ENCODE measurements around the gene ADGRD1.
"Not testable (repeated sequence)": the region's sequence is repeated elsewhere in the genome, so short reads cannot be mapped to it uniquely, and the experiment has no call there.

The ADGRD1 gene

DNA sequence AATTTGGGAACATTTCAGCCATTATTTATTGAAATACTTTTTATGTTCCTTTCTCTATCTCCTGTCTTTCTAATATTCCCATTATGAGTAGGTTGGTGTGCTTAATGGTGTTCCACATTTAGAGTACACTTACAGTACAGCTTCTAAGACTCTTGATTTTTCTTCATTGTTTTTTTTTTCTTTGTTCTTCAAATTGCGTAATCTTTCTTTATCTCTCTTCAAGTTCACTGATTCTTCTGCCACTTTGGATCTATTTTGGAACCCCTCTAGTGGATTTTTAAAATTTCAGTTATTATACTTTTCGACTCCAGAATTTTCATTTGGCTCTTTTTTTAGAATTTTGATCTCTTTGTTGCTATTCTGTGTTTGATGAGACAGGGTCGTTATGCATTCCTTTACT, 157.7 kb downstream of the ADGRD1 start:
- DNase-seq: no peak

- DNase-seq: no peak
These were observed 158.3 kb downstream of the ADGRD1 start for GRCh38 chr12:131112021-131112420.

GRCh38 chr12:131112700-131113290, 159.1 kb downstream of the ADGRD1 start:
- no peak for DNase-seq

GRCh38 chr12:131113568-131114270, 160.0 kb downstream of the ADGRD1 start:
- DNase-seq: no peak

- DNase-seq: no peak
These were observed 160.6 kb downstream of the ADGRD1 start for GRCh38 chr12:131114271-131114670.

GRCh38 chr12:131114942-131115584, 161.4 kb downstream of the ADGRD1 start:
- no peak for DNase-seq

GRCh38 chr12:131115766-131116467, 162.2 kb downstream of the ADGRD1 start:
- DNase-seq: no peak

- no peak for DNase-seq
These were observed 162.9 kb downstream of the ADGRD1 start for GRCh38 chr12:131116468-131117117.

DNA sequence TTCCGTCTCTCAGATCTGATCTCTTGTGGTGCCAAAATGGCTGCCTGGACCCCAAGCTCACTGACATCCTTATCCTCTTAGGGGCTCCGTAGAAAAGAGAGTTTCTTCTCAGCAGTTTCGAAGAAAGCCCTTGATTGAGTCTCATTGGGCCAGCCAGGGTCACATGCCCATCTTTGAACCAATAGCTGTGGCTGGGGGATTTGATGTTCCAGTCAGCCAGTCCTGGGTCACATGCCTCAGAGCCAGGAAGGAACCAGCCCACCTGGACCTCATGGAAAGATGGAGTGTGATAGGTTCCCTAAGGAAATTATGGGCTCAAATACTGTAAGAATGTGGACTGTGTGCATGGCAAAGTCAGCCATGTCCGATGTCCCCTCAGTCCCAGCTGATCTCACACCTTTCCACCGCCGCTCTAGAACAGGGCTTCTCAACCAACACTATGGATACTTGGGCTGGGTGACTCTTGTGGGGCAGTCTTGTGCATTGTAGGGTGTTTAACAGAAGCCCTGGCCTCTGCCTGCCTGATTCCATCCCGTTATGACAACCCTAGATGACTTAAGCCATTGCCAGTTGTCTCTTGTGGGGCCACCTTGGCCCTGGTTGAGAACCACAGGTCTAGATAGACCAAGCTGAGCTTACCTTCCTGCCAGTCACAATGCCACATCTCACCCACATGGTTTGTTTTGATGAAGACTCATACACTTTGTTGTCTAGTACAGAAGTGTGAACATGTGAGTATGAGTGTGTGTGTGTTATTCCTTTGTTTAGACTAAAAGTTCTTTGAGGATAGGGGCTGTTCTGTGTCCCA, 163.9 kb downstream of the ADGRD1 start:
- no peak for DNase-seq

DNA sequence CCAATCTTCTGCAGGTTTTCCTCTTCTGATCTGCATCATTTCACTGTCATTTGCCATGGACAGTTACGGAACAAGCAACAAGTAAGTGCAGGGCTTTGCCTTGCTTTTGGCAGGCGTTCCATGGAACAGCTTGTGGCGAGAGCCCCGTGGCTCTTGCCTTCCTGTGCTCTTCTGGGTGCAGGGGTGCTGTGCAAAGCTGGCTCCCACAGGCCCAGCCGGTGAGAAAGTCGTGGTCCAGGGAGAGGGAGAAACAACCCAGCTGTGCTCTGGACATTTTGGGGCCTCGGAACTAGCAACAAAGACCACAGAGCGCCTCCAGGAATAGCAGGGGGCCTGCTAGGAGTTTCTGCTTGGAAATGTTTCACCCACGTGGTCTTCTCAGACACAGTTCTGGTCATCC, 164.7 kb downstream of the ADGRD1 start:
- DNase-seq: no peak

DNA sequence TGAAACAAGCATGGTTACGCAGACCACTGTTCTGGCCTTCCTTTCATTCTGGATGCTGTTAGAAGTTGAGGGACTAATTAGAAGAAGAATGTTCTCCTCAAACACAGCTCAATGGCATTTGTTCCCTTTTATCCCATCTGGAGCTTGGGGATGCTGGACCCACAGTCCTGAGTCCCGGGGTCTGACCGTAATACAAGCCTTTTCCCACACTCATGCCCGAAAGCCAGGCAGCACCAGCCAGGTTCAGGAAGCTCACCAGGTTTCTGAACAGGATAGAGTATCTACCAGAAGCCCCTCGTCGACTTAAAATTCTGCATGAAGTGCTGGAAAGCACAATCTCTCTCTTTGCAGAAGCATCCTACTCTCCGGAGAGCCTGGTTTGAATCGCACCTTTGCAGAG, 165.6 kb downstream of the ADGRD1 start:
- DNase-seq: not testable (repeated sequence)

- DNase-seq: no peak
These were observed 166.2 kb downstream of the ADGRD1 start for GRCh38 chr12:131119936-131120335.

GRCh38 chr12:131120831-131121271, 167.1 kb downstream of the ADGRD1 start:
- DNase-seq: no peak

DNA sequence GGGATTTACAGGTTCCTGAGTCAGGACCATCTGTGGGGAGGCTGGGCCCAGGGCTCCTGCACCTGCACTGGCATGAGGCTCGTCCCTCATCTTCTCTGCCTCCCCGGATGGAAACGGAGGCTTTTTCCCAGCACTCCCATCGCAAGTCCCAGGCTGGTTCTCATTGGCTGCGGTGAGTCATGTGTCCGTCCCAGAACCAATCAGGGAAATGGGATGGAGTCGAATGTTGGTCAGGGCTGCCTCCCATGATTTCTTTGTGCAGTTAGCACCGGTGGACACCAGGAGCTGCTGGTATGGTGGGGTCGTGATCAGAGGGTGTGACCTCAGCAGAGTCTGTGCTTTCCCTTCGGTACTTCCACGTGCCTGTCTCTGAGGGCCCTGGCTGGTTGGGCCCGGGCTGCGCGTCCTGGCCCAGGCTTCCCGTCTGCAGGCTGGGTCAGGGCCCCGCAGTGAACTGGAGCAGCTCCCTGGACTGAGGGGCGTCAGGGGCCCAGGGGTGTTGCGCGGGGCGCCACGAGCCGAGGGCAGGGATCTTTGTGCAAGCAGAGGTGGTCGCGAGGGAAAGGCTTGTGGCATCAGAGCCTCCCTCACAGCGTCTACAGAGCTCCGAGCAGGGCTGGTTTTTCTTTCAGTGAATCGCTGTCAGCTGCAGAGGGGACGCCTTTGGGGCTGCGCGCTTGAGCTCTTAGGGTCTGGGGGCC, 168.1 kb downstream of the ADGRD1 start:
- DNase-seq: no peak

DNA sequence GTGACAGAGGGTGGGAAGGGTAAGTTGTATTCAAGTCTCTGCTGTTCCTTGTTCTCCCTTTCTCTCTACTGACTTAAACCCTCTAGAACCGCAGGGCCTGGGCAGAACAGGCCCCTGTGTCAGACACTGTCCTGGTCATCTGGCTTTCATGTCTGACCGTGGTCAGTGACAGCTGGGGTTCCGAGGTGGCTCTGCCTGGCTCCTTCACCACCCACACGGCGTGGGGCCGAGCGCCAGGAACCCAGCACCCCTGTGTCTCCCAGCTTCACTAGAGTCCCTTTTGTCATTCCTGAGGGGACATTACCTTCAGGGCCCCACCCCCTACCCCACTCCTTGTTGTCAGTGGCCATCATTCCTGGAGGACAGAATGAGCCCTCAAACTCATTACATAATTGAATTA, 168.9 kb downstream of the ADGRD1 start:
- DNase-seq: no peak

GRCh38 chr12:131123817-131124216, 170.1 kb downstream of the ADGRD1 start:
- DNase-seq: no peak

DNA sequence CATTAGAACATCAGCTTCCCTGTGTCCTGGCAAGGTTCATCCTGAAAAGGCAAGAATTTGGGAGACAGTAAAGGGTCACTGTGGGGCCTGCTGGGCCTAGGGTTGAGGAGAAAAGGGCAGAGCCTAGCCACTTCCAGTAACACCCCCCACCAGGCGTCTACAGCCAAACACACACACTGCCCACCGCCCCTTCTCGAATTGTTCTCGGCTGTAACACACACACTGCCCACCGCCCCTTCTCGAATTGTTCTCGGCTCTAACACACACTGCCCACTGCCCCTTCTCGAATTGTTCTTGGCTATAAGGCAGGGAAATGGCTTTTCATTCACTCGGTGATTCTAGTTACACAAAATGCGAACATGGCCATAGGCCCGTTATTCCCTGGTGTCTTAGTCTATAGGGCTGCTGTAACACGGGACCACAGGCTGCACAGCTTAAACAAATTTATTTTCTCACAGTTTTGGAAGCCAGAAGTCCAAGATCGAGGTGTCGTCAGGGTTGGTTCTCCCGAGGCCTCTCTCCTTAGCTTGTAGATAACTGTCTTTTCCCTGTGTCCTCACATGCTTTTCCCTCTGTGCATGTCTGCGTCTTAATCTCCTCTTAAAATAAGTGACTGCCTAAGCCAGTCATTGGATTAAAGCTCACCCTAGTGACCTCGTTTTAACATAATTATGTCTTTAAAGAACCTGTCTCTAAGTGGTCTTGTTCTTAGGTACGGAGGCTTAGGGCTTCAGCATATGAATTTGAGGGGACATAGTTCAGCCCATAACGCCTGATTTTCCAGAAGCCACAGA, 171.0 kb downstream of the ADGRD1 start:
- DNase-seq: no peak

DNA sequence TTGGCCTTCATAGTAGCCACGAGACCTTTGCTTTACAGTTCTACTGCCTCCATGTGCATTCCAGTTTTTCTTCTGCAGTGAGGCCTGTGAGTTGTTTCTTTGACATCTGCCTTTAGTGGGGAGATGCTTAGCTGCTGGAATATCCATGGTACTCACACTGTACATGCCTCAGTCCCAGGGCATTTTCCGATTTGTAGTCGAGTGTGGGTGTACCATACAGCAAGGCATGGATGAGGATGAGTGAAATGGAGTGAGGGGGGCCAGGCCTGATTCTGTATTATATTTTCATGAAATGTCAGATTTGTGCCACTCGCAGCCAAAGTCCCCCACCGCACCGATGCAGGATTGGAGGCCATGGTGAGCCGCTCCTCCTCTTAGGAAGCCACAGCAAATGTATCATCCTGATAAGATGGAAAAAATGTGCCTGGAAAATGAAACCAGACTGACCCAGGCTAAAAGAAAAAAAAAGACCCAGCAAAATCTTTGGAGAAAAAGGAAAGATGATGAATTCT, 173.0 kb downstream of the ADGRD1 start:
- DNase-seq: no peak

DNA sequence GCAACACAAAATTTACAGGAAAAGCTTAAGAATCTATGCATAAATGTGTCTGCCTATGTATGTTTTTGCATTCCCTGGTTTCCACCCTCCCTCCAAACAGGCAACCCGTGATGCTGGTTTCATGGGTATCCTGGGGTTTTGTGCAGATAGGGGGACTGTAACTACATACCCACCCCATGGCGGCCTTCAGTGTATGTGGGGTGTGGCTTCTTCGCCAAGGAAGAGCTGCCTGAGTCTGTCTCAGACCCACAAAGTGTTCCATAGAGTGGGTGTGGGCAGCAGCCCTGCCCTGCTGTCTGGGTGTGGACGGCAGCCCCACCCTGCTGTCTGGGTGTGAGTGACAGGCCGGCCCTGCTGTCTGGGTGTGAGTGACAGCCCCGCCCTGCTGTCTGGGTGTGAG, 174.8 kb downstream of the ADGRD1 start:
- DNase-seq: no peak

DNA sequence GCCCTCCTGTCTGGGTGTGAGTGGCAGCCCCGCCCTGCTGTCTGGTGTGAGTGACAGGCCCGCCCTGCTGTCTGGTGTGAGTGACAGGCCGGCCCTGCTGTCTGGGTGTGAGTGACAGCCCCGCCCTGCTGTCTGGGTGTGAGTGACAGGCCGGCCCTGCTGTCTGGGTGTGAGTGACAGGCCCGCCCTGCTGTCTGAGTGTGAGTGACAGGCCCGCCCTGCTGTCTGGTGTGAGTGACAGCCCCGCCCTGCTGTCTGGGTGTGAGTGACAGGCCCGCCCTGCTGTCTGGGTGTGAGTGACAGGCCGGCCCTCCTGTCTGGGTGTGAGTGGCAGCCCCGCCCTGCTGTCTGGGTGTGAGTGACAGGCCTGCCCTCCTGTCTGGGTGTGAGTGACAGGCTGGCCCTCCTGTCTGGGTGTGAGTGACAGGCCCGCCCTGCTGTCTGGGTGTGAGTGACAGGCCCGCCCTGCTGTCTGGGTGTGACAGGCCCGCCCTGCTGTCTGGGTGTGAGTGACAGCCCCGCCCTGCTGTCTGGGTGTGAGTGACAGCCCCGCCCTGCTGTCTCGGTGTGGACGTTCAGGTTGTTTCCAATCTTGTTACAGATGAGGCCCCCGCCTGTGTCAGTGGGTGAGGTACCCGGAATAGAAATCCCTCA, 175.4 kb downstream of the ADGRD1 start:
- DNase-seq: not testable (repeated sequence)

Measured in stimulated activated CD4-positive, alpha-beta T cell treated with anti-CD3 and anti-CD28 coated beads, Interleukin-2, amount 100 ng/mL, for 48 hours (primary cell).